GM19328 (cell line): Measurements from ENCODE around the gene CDKAL1.
"Not testable (repeated sequence)": the region's sequence is repeated elsewhere in the genome, so short reads cannot be mapped to it uniquely, and the experiment has no call there.

ENCODE experiments used
- ATAC-seq: cut with Tn5 transposase; IDR thresholded peaks from one replicate; pipeline ENCODE4 v1.9.1; 2021; ENCODE audit warnings: mild to moderate bottlenecking, moderate library complexity; ENCODE audit not compliant: unreplicated experiment

Gene CDKAL1

GRCh38 chr6:20732896-20733295, 198.6 kb downstream of the CDKAL1 start:
- no peak for ATAC-seq

- no peak for ATAC-seq
Measured at GRCh38 chr6:20737912-20738311, 203.7 kb downstream of the CDKAL1 start.

GRCh38 chr6:20740088-20740487, 205.8 kb downstream of the CDKAL1 start:
- ATAC-seq: no peak

GRCh38 chr6:20740727-20741126, 206.5 kb downstream of the CDKAL1 start:
- no peak for ATAC-seq

- ATAC-seq: no peak
Measured at GRCh38 chr6:20741490-20741889, 207.2 kb downstream of the CDKAL1 start.

GRCh38 chr6:20744911-20745557, 210.8 kb downstream of the CDKAL1 start:
- no peak for ATAC-seq

GRCh38 chr6:20746024-20746423, 211.8 kb downstream of the CDKAL1 start:
- no peak for ATAC-seq

- no peak for ATAC-seq
Measured at GRCh38 chr6:20746805-20747558, 212.7 kb downstream of the CDKAL1 start.

GRCh38 chr6:20747991-20748390, 213.7 kb downstream of the CDKAL1 start:
- ATAC-seq: no peak

GRCh38 chr6:20751293-20751935, 217.2 kb downstream of the CDKAL1 start:
- ATAC-seq: no peak

GRCh38 chr6:20755631-20756030, 221.4 kb downstream of the CDKAL1 start:
- no peak for ATAC-seq

GRCh38 chr6:20756584-20757147, 222.4 kb downstream of the CDKAL1 start:
- ATAC-seq: not testable (repeated sequence)

GRCh38 chr6:20757761-20758160, 223.5 kb downstream of the CDKAL1 start:
- ATAC-seq: no peak

- ATAC-seq: no peak
Measured at GRCh38 chr6:20763296-20763695, 229.0 kb downstream of the CDKAL1 start.

- ATAC-seq: no peak
Measured at GRCh38 chr6:20769631-20770030, 235.4 kb downstream of the CDKAL1 start.

- no peak for ATAC-seq
Measured at GRCh38 chr6:20770773-20771172, 236.5 kb downstream of the CDKAL1 start.

- ATAC-seq: no peak
Measured at GRCh38 chr6:20771409-20771808, 237.2 kb downstream of the CDKAL1 start.

GRCh38 chr6:20773822-20774221, 239.6 kb downstream of the CDKAL1 start:
- no peak for ATAC-seq

GRCh38 chr6:20775981-20776380, 241.7 kb downstream of the CDKAL1 start:
- no peak for ATAC-seq

GRCh38 chr6:20777801-20778200, 243.5 kb downstream of the CDKAL1 start:
- no peak for ATAC-seq

- ATAC-seq: no peak
Measured at GRCh38 chr6:20778459-20778858, 244.2 kb downstream of the CDKAL1 start.

- ATAC-seq: no peak
Measured at GRCh38 chr6:20778912-20779311, 244.7 kb downstream of the CDKAL1 start.
